Adrenal gland (tissue), 5 donors: ENCODE measurements around the gene SLC15A1.

Experiments
- CTCF ChIP-seq, 6 experiments: fragments of 450-650 bp in 4 of 6; fragments of 200-600 bp in 2 of 6; sonication (generic) in 1 of 6; IDR thresholded peaks; 1 replicate in 5 of 6; 2 replicates in 1 of 6; pipeline versions ENCODE4 v1.5.1 to v1.8.0; 2016 to 2021; ENCODE audit warnings: antibody characterized with exemption in 6 of 6, mild to moderate bottlenecking in 2 of 6, moderate library complexity in 1 of 6
- POLR2A ChIP-seq, 2 donors: fragments of 450-650 bp; IDR thresholded peaks; one replicate each; pipeline ENCODE4 v1.6.1; 2017; ENCODE audit warnings: antibody characterized with exemption in 2 of 2, mild to moderate bottlenecking in 2 of 2, moderate library complexity in 1 of 2
- donor health status: DM: no; HTN: no; CAD: no.

GRCh38 chr13:98741741-98742435 is 10.6 kb downstream of the SLC15A1 start:
- TF ChIP-seq CTCF (IDR thresholded peaks at IDR 0.05): no peak
- no peak for TF ChIP-seq POLR2A (IDR thresholded peaks at IDR 0.05)
